Measurements from ENCODE around the gene RPP25.

DNA sequence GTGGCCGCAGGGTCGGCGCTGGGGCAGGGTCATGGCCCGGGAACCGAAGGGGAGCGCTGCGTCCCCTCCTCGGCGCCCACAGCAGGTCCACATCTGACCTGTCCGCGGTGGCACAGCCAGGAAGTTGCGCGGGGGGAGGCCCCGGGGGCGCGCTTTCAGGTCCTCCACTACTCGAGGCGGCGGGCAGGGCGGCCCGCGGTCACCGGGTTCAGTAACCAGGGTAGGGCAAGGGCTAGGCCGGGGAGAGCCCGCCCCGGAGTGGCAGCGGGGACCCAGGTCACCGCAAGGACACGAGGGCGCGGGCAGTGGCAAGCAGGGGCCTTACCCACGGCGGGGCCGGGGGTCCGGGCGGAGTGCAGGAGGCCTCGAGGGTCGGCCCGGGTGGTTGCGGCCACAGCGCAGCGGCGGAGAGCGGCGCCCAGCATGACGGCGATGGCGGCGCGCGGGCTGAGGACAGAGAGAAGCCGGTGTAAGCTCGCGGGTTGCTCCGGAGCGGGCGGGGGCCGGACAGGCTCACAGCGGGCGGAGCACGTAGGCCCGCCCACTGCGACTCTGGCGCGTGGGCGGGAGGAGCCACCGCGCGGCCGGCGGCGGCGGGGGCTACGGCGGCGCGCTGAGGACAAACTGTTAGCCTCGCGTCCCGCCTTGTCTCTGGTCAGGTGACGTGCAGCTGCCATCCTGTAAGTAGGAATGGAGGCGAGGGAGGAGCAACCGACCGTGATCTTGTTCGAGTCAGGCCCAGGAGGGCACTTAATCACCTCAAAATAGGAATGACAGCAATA, 18.8 kb downstream of the RPP25 start, which contains the start of gene COX5A:
- TF ChIP-seq, protein P1, sequence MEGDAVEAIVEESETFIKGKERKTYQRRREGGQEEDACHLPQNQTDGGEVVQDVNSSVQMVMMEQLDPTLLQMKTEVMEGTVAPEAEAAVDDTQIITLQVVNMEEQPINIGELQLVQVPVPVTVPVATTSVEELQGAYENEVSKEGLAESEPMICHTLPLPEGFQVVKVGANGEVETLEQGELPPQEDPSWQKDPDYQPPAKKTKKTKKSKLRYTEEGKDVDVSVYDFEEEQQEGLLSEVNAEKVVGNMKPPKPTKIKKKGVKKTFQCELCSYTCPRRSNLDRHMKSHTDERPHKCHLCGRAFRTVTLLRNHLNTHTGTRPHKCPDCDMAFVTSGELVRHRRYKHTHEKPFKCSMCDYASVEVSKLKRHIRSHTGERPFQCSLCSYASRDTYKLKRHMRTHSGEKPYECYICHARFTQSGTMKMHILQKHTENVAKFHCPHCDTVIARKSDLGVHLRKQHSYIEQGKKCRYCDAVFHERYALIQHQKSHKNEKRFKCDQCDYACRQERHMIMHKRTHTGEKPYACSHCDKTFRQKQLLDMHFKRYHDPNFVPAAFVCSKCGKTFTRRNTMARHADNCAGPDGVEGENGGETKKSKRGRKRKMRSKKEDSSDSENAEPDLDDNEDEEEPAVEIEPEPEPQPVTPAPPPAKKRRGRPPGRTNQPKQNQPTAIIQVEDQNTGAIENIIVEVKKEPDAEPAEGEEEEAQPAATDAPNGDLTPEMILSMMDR (conservative IDR thresholded peaks at IDR 0.05 in 1 of 2, IDR thresholded peaks at IDR 0.05 in 1 of 2; ENCODE audit: extremely low read depth in 1 of 2, insufficient read depth in 1 of 2, low read depth in 1 of 2, low read length in 2 of 2): no peak
- no peak for TF ChIP-seq EZH2 (IDR thresholded peaks at IDR 0.05; ENCODE audit: borderline replicate concordance, low read length)
